GM13976 (cell line): ENCODE measurements around the gene SAPCD1.

Source experiments
- DNase-seq: peaks from one replicate; pipeline ENCODE4 v3.0.0; 2012; ENCODE audit warnings: low spot score
- in situ Hi-C: fragments of 300-500 bp; cut with MboI; formaldehyde crosslinking; loops from one replicate; pipeline ENCODE4 v1.12.0; 2022; ENCODE audit warnings: low sequenced_read_pairs, mixed read lengths, inconsistent platforms; ENCODE audit not compliant: unreplicated experiment
- TF ChIP-seq, protein P1 (sequence below): IDR thresholded peaks from 2 replicates; pipeline ENCODE4 v1.5.1; 2012; ENCODE audit warnings: borderline replicate concordance, mild to moderate bottlenecking; ENCODE audit not compliant: insufficient read depth; ENCODE audit errors: extremely low read depth, missing control alignments, control extremely low read depth

SAPCD1 gene

DNA sequence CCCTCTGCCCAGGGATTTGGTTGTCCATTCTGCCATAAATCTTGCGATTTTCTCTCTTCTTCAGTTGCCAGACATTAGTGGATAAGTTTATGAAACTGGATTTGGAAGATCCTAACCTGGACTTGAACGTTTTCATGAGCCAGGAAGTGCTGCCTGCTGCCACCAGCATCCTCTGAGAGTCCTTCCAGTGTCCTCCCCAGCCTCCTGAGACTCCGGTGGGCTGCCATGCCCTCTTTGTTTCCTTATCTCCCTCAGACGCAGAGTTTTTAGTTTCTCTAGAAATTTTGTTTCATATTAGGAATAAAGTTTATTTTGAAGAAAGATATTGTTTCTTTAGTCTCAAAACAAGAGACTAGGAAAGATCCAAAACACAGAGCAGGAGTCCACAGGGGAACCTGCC, at the start of gene SAPCD1:
Gene SAPCD1, plus strand, starts transcription at position 301 of the 400 bp plus-strand sequence. CDS start 399 bp downstream, outside the sequence.
- TF ChIP-seq, protein P1, sequence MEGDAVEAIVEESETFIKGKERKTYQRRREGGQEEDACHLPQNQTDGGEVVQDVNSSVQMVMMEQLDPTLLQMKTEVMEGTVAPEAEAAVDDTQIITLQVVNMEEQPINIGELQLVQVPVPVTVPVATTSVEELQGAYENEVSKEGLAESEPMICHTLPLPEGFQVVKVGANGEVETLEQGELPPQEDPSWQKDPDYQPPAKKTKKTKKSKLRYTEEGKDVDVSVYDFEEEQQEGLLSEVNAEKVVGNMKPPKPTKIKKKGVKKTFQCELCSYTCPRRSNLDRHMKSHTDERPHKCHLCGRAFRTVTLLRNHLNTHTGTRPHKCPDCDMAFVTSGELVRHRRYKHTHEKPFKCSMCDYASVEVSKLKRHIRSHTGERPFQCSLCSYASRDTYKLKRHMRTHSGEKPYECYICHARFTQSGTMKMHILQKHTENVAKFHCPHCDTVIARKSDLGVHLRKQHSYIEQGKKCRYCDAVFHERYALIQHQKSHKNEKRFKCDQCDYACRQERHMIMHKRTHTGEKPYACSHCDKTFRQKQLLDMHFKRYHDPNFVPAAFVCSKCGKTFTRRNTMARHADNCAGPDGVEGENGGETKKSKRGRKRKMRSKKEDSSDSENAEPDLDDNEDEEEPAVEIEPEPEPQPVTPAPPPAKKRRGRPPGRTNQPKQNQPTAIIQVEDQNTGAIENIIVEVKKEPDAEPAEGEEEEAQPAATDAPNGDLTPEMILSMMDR, result no peak
- DNase-seq, result no peak
- in situ Hi-C loops, result no loop called here

DNA sequence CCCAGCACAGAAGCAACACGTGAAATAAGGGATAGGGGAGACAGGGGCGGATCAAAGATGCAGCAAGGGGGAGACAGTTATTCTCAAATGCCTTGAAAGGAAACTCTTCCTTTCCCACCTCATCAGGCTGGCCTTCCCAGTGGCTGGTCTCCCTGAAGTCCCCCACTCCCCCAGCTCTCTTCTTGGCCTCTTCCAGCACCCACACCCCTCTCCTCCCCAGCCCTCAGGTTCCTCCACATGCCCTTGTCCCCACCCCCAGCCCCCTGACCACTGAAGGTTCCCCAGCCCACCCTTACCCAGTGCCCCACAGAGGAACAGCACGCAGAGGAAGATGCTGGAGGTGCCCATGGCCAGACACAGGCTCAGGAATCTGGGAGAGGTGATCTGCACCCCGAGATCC, 49.0 kb upstream of the SAPCD1 start:
- TF ChIP-seq, protein P1, result no peak
- DNase-seq, result no peak
- in situ Hi-C loops, result no loop called here

- no peak for DNase-seq
- TF ChIP-seq, protein P1, result no peak
- in situ Hi-C loops, result no loop called here
These were observed 48.3 kb upstream of the SAPCD1 start for GRCh38 chr6:31713991-31714684.

GRCh38 chr6:31715022-31715958, 47.2 kb upstream of the SAPCD1 start, which contains the start of gene LY6G6D:
Gene LY6G6D, plus strand, starts transcription at chr6:31715348. Its CDS starts 8 bp downstream, at chr6:31715356.
- in situ Hi-C loops, result no loop called here
- no peak for DNase-seq
- TF ChIP-seq, protein P1, result no peak

DNA sequence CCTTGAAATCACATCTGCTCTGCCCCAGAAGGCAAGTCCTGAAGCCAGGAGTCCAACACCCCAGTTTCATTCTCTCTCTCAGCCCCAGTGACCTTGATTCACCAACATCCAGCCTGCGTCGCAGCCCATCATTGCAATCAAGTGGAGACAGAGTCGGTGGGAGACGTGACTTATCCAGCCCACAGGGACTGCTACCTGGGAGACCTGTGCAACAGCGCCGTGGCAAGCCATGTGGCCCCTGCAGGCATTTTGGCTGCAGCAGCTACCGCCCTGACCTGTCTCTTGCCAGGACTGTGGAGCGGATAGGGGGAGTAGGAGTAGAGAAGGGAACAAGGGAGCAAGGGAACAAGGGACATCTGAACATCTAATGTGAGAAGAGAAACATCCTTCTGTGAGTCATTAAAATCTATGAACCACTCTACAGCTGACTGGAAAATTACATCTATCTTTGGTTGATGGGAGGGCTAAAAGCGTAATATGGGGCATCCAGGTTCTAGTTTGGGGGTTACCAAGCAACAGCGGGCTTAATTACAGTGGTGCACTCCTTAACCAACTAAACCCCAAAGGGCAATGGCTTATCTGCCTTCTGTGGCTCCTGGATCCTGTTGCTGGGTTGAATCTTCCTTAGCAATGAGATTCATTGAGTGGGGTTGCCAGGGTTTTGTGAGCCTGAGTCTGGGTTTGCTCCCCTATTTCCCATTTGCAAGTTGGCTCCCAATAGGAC, 44.8 kb upstream of the SAPCD1 start:
- no peak for DNase-seq
- in situ Hi-C loops, result no loop called here
- TF ChIP-seq, protein P1, result no peak

DNA sequence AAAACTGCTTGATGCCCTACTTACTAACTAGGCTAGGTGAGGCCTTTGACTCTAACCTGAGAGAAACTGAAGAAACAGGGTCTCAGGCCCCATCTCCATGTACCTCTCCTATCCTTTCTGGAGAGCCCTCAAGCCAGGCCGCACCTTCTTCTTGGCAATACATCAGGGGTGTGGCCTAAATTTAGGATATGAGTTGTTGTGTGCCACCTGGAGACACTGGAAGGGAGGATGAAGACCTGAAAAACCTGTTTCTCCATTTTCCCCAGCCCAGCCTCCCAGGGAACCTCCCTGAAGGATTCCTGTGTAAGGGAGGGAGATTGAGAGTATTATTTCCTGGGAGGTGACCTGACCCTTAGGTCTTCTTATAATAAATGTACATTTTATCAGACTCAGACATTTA, 44.2 kb upstream of the SAPCD1 start:
- in situ Hi-C loops, result no loop called here
- TF ChIP-seq, protein P1, result no peak
- no peak for DNase-seq
